Activated T-cell treated with anti-CD3 and anti-CD28 coated beads, Interleukin-2, amount 50 U/mL, for 48 hours (primary cell): ENCODE measurements around the gene TLR10.

Experiments used
- DNase-seq, 2 experiments: peaks; one replicate each; pipeline ENCODE4 v3.0.0-alpha.2; 2020

The TLR10 gene

GRCh38 chr4:38728631-38729141 lies 54.1 kb downstream of the TLR10 start:
- DNase-seq = no peak

- no peak for DNase-seq
Observed at GRCh38 chr4:38724475-38724808, 58.3 kb downstream of the TLR10 start.

GRCh38 chr4:38723726-38724474 lies 58.9 kb downstream of the TLR10 start:
- DNase-seq = no peak

- DNase-seq = no peak
Observed at GRCh38 chr4:38723114-38723513, 59.7 kb downstream of the TLR10 start.
